Measurements from ENCODE around the gene AGPAT2. TPM values are rescaled to one million over a fixed set of nuclear protein-coding genes. Genes with fewer than 3 reads are reported as not detected.
A peak's percentile ranks its signal among the peaks of the same experiment; 100 is the strongest.

The AGPAT2 gene
- total RNA-seq, 6 donors from 2014 or later = 70.2 to 242 (median 140) TPM

- peaks cover 33 to 65% (median 60%) of the 10 kb centered on the region in 4 donors for H3K4me1 ChIP-seq
- 77 to 80% methylated on average over 11 of the region's 11 CpGs for WGBS, 2 donors
- DNase-seq (peak in 1 of 2 donors; percentile 59), ATAC-seq (ENCODE audit: low FRiP score in 2 of 2) (no peak)
- H3K4me3 ChIP-seq = no peak overlapping the region
- H3K9me3 ChIP-seq = no peaks in the 10 kb centered on the region
- H3K27me3 ChIP-seq = no peaks in the 10 kb centered on the region
- peak overlapping the region; percentile 4 to 76 (median 60) for H3K27ac ChIP-seq
- no peaks in the 10 kb centered on the region for H3K36me3 ChIP-seq
- TF ChIP-seq POLR2AphosphoS5 (IDR thresholded peaks at IDR 0.05) (no peak), EP300 (IDR thresholded peaks at IDR 0.05) (no peak), CTCF (IDR thresholded peaks at IDR 0.05) (no peak)
Measured at GRCh38 chr9:136694872-136695247, 7.6 kb upstream of the AGPAT2 start.

- peak; percentile 78 to 88 for DNase-seq
- ATAC-seq (ENCODE audit: low FRiP score in 2 of 2) = peak; percentile 79 to 83
- WGBS, 2 donors = 29 to 33% methylated on average over 20 to 23 of the region's 32 CpGs
Measured at GRCh38 chr9:136694163-136694871, 7.1 kb upstream of the AGPAT2 start.

GRCh38 chr9:136693490-136694162 lies 6.4 kb upstream of the AGPAT2 start:
- H3K27ac ChIP-seq = peak overlapping the region; percentile 51 to 76 (median 67)
- peak; percentile 30 to 73 for ATAC-seq (ENCODE audit: low FRiP score in 2 of 2)
- TF ChIP-seq EP300 (IDR thresholded peaks at IDR 0.05) = no peak
- TF ChIP-seq POLR2A (IDR thresholded peaks at IDR 0.05) = peak in 1 of 4 donors; percentile 34

More at GRCh38 chr9:136694163-136694871, 7.1 kb upstream of the AGPAT2 start:
- Histone ChIP-seq H3K27me3 (no peaks in the 10 kb centered on the region), H3K36me3 (no peaks in the 10 kb centered on the region), H3K4me1 (peaks cover 33 to 65% (median 61%) of the 10 kb centered on the region in 4 donors), H3K27ac (peak overlapping the region; percentile 50 to 76 (median 67)), H3K9me3 (no peaks in the 10 kb centered on the region), H3K4me3 (no peak overlapping the region)
- no peak for TF ChIP-seq POLR2A (IDR thresholded peaks at IDR 0.05)
- peak; percentile 70 to 87 (median 78) for TF ChIP-seq CTCF (IDR thresholded peaks at IDR 0.05)
- TF ChIP-seq POLR2AphosphoS5 (IDR thresholded peaks at IDR 0.05) = no peak
- no peak for TF ChIP-seq EP300 (IDR thresholded peaks at IDR 0.05)

GRCh38 chr9:136693135-136693489 lies 5.9 kb upstream of the AGPAT2 start:
- Histone ChIP-seq H3K27me3 (no peaks in the 10 kb centered on the region), H3K27ac (peak overlapping the region; percentile 51 to 76 (median 67)), H3K4me1 (peaks cover 38 to 71% (median 62%) of the 10 kb centered on the region in 4 donors), H3K36me3 (no peaks in the 10 kb centered on the region), H3K9me3 (no peaks in the 10 kb centered on the region), H3K4me3 (no peak overlapping the region)
- no peak for ATAC-seq (ENCODE audit: low FRiP score in 2 of 2)
- no peak for DNase-seq
- TF ChIP-seq POLR2AphosphoS5 (IDR thresholded peaks at IDR 0.05) (no peak), EP300 (IDR thresholded peaks at IDR 0.05) (no peak), POLR2A (IDR thresholded peaks at IDR 0.05) (no peak), CTCF (IDR thresholded peaks at IDR 0.05) (no peak)
- WGBS, 2 donors = 65 to 72% methylated on average over 14 of the region's 14 CpGs

More at GRCh38 chr9:136693490-136694162, 6.4 kb upstream of the AGPAT2 start:
- Histone ChIP-seq H3K4me1 (peaks cover 37 to 70% (median 63%) of the 10 kb centered on the region in 4 donors), H3K4me3 (no peak overlapping the region), H3K9me3 (no peaks in the 10 kb centered on the region), H3K36me3 (no peaks in the 10 kb centered on the region), H3K27me3 (no peaks in the 10 kb centered on the region)
- DNase-seq = peak; percentile 85 to 92
- 44 to 80% methylated on average over 1 to 15 of the region's 15 CpGs for WGBS, 2 donors
